ENCODE results near the gene AHSP.
"Not testable (repeated sequence)": the region's sequence is repeated elsewhere in the genome, so short reads cannot be mapped to it uniquely, and the experiment has no call there.

DNA sequence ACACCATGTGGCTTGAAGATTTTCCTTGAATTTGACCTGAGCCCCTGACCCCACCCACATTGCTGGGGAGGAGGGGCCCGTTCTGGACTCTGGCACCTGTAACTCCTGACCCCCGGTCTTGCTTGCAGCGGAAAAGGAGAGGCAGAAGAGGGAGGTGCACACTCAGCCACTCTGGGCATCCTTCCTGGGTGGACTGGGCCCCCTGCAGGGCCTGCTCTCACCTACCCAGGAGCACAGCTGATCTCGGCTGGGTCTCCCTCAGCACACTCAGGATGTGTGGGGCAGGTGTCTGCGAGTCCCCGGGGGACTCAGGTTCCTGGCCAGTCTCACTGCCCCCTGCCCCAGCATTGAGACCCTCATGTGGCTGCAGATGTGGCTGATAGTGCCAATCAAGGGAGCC, 3.9 kb upstream of the AHSP start:
- TF ChIP-seq, protein P1, sequence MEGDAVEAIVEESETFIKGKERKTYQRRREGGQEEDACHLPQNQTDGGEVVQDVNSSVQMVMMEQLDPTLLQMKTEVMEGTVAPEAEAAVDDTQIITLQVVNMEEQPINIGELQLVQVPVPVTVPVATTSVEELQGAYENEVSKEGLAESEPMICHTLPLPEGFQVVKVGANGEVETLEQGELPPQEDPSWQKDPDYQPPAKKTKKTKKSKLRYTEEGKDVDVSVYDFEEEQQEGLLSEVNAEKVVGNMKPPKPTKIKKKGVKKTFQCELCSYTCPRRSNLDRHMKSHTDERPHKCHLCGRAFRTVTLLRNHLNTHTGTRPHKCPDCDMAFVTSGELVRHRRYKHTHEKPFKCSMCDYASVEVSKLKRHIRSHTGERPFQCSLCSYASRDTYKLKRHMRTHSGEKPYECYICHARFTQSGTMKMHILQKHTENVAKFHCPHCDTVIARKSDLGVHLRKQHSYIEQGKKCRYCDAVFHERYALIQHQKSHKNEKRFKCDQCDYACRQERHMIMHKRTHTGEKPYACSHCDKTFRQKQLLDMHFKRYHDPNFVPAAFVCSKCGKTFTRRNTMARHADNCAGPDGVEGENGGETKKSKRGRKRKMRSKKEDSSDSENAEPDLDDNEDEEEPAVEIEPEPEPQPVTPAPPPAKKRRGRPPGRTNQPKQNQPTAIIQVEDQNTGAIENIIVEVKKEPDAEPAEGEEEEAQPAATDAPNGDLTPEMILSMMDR (conservative IDR thresholded peaks at IDR 0.05 in 1 of 2, IDR thresholded peaks at IDR 0.05 in 1 of 2; ENCODE audit: extremely low read depth in 1 of 2, insufficient read depth in 1 of 2, low read depth in 1 of 2, low read length in 2 of 2), result not testable (repeated sequence)
- TF ChIP-seq EZH2 (IDR thresholded peaks at IDR 0.05; ENCODE audit: borderline replicate concordance, low read length), result not testable (repeated sequence)
